Ascending aorta (tissue), 1 donor: ENCODE measurements around the gene RPL6. TPM values are rescaled to one million over a fixed set of nuclear protein-coding genes. Genes with fewer than 3 reads are reported as not detected.

ENCODE experiments used
- total RNA-seq: library from RNA; depleted of rRNA; stranded (reverse); fragments of >200 nt; gene quantifications from one replicate; pipeline ENCODE4 v1.1.0, GENCODE V29; 2016

Gene RPL6
- total RNA-seq, 1 donor from 2014 or later = 951 TPM

Other genes starting within 250 kb of the RPL6 start
- 23.7 TPM for gene HECTD4, start 27.2 kb downstream of the RPL6 start, total RNA-seq
- gene PTPN11, start 9.3 kb upstream of the RPL6 start, total RNA-seq = 70.2 TPM